HepG2 (cell line): ENCODE data around the gene FCN1. TPM values are rescaled to one million over a fixed set of nuclear protein-coding genes. Genes with fewer than 3 reads are reported as not detected.

Experiments used
- ATAC-seq: fragments of 200-7000 bp; cut with Tn5 transposase; 3 replicates; pipeline ENCODE4 v1.9.1; 2020; ENCODE audit warnings: mild to moderate bottlenecking, moderate library complexity
- BruUV-seq: library from RNA; stranded (reverse); fragments of 400-500 nt; replicated peaks from 2 replicates; lab custom pipeline; 2021; lab: Mats Ljungman, UMichigan
- CTCF ChIA-PET: fragments of 300-600 bp; formaldehyde crosslinking; extraction: SDS; loops from one replicate; lab custom pipeline; 2021; ENCODE audit warnings: low total read pairs, inconsistent platforms, low intra/inter-chr PET ratio; lab: Yijun Ruan, JAX
- POLR2A ChIA-PET: fragments of 350-600 bp; sonication (Branson Sonifier 250); formaldehyde crosslinking; loops from one replicate; lab custom pipeline; 2020; ENCODE audit warnings: antibody characterized with exemption, inconsistent platforms; lab: Yijun Ruan, JAX
- DNase-seq: peaks from one replicate; pipeline ENCODE4 v3.0.0-alpha.2; 2015; ENCODE audit warnings: low spot score
- FAIRE-seq: peaks from 3 replicates; lab custom pipeline; 2011; peaks lifted over from hg19 to GRCh38; lab: Jason Lieb, UNC
- H2AFZ ChIP-seq: one replicate; pipeline ENCODE4 v1.6.1; 2011; ENCODE audit warnings: low read length, inconsistent platforms
- H3K27ac ChIP-seq: fragments of 300-600 bp; 3 replicates; pipeline ENCODE4 v1.8.0; 2011; ENCODE audit warnings: mixed run types, mild to moderate bottlenecking, mixed read lengths, low read length, inconsistent platforms; ENCODE audit not compliant: insufficient read depth; ENCODE audit errors: extremely low read length
- H3K27me3 ChIP-seq, 2 experiments: fragments of 200-600 bp in 1 of 2; 2 replicates in 1 of 2; 3 replicates in 1 of 2; pipeline versions ENCODE4 v1.6.0 to v1.8.0; 2011; ENCODE audit warnings: low read length in 2 of 2, mild to moderate bottlenecking in 2 of 2, moderate library complexity in 2 of 2, inconsistent platforms in 1 of 2; ENCODE audit not compliant: insufficient read depth in 2 of 2, control insufficient read depth in 1 of 2
- H3K36me3 ChIP-seq, 2 experiments: fragments of 200-600 bp in 1 of 2; replicated peaks in 1 of 2; 2 replicates in 1 of 2; 3 replicates in 1 of 2; pipeline versions ENCODE4 v1.5.1 to v1.8.0; 2011; ENCODE audit warnings: low read length in 2 of 2, inconsistent platforms in 1 of 2; ENCODE audit not compliant: insufficient read depth in 2 of 2, control insufficient read depth in 1 of 2
- H3K4me1 ChIP-seq: 2 replicates; pipeline ENCODE4 v1.5.1; 2012; ENCODE audit warnings: low read length, inconsistent platforms; ENCODE audit not compliant: insufficient read depth
- H3K4me2 ChIP-seq: 2 replicates; pipeline ENCODE4 v1.6.0; 2011; ENCODE audit warnings: low read depth, low read length, inconsistent platforms
- H3K4me3 ChIP-seq, 3 experiments: fragments of 200-600 bp in 1 of 3; sonication (generic), shearing (Covaris generic) in 1 of 3; replicated peaks in 1 of 3; 2 replicates each; pipeline ENCODE4 v1.5.1; 2011 to 2016; ENCODE audit warnings: low read length in 3 of 3, inconsistent platforms in 2 of 3, low read depth in 2 of 3, mild to moderate bottlenecking in 2 of 3, control low read depth in 1 of 3, mixed read lengths in 1 of 3; ENCODE audit not compliant: insufficient read depth in 1 of 3
- H3K79me2 ChIP-seq: one replicate; pipeline ENCODE4 v1.6.1; 2011; ENCODE audit warnings: low read length, inconsistent platforms; ENCODE audit not compliant: insufficient read depth
- H3K9ac ChIP-seq: 2 replicates; pipeline ENCODE4 v1.6.0; 2011; ENCODE audit warnings: mild to moderate bottlenecking, low read depth, low read length, inconsistent platforms; ENCODE audit not compliant: insufficient read depth
- H3K9me3 ChIP-seq: 2 replicates; pipeline ENCODE4 v1.5.1; 2012; ENCODE audit warnings: mild to moderate bottlenecking, low read length
- H4K20me1 ChIP-seq: 2 replicates; pipeline ENCODE4 v1.6.0; 2011; ENCODE audit warnings: inconsistent platforms, mild to moderate bottlenecking, low read length, moderate library complexity; ENCODE audit not compliant: insufficient read depth
- HBP1 ChIP-seq: IDR thresholded peaks from 2 replicates; pipeline ENCODE4 v1.6.1; 2016; ENCODE audit warnings: low read depth, control low read depth
- MNT ChIP-seq: fragments of 450-650 bp; IDR thresholded peaks from 2 replicates; pipeline ENCODE4 v1.6.1; 2016
- MXI1 ChIP-seq: IDR thresholded peaks from 3 replicates; pipeline ENCODE4 v1.6.1; 2012; ENCODE audit warnings: low read depth, low read length, inconsistent platforms, borderline replicate concordance
- ZNF580 ChIP-seq: IDR thresholded peaks from 2 replicates; pipeline ENCODE4 v1.6.1; 2016; ENCODE audit warnings: low read depth, borderline replicate concordance
- WGBS: methylation state at CpG from one replicate; pipeline ENCODE4 v1.1.6; 2017; ENCODE audit warnings: low lambda C conversion rate; 5-methylcytosine and 5-hydroxymethylcytosine counted together
- in situ Hi-C: cut with HindIII; loops from 2 replicates; pipeline ENCODE4 v1.10.0; 2017; ENCODE audit warnings: low pct_unique_long_range_greater_than_20kb; ENCODE audit not compliant: extremely low pct_ligation_motif_present
- intact Hi-C: fragments of 100-400 bp; cut with micrococcal nuclease; formaldehyde crosslinking; loops from one replicate; pipeline ENCODE4 v1.10.0; 2022; ENCODE audit not compliant: unreplicated experiment
- polyA plus RNA-seq, 8 experiments: library from polyadenylated mRNA; depleted of rRNA in 3 of 8; stranded (reverse) in 7 of 8; unstranded in 1 of 8; fragments of >200 nt; fragmentation: Illumina TruSeq in 4 of 8; extraction: Trizol in 4 of 8; gene quantifications; 2 replicates each; pipeline versions ENCODE4 v1.2.1 to v1.2.3, GENCODE V29; 2011 to 2016; ENCODE audit warnings: low read depth in 4 of 8, missing spikeins in 1 of 8, mixed read lengths in 1 of 8; ENCODE audit not compliant: insufficient read depth in 1 of 8
- total RNA-seq, 5 experiments: library from RNA; depleted of rRNA; stranded (reverse); fragments of >200 nt; fragmentation: Illumina TruSeq; extraction: Trizol; gene quantifications; 2 replicates each; pipeline ENCODE4 v1.2.3, GENCODE V29; 2016; ENCODE audit warnings: low read depth in 1 of 5

Gene FCN1
- total and polyA plus RNA-seq, 2 of the 13 experiments (the other 11 are each of a cell fraction or from before 2014, with no cell fraction given): not detected

GRCh38 chr9:134863306-134863902 is 54.3 kb downstream of the FCN1 start (continued):
- TF ChIP-seq HBP1 (no peak), ZNF580 (CRISPR knock-in tag) (no peak)

- H3K27ac ChIP-seq: no peak overlapping the region
- no peak overlapping the region for H3K9ac ChIP-seq
- H4K20me1 ChIP-seq: no peaks in the 10 kb centered on the region; the same call in 1 of the 2 replicates
- TF ChIP-seq MXI1: no peak
- TF ChIP-seq MNT: peak; percentile 68; the same call in 1 of the 2 replicates
- intact Hi-C loops: no loop called here
- no peaks in the 10 kb centered on the region for H3K36me3 ChIP-seq
- WGBS: 31% methylated on average over 10 of the region's 17 CpGs
- no peak overlapping the region for H3K4me2 ChIP-seq
- ATAC-seq (no peak), FAIRE-seq (no peak), DNase-seq (no peak)
- no peaks in the 10 kb centered on the region for H3K9me3 ChIP-seq
- H3K4me1 ChIP-seq: no peaks in the 10 kb centered on the region
- peaks cover 0 to 24% of the 10 kb centered on the region in 2 experiments; a peak in 3 of 5 replicates for H3K27me3 ChIP-seq
- POLR2A ChIA-PET: no interaction called here
- no peak overlapping the region for H2AFZ ChIP-seq
- no peak overlapping the region for H3K4me3 ChIP-seq
- in situ Hi-C loops: no loop called here
- CTCF ChIA-PET: no interaction called here
- H3K79me2 ChIP-seq: no peaks in the 10 kb centered on the region
- no TSS peak for BruUV-seq
Measured at GRCh38 chr9:134861595-134862334, 55.9 kb downstream of the FCN1 start.
